ENCODE results near the gene MARCHF6. TPM values are rescaled to one million over a fixed set of nuclear protein-coding genes. Genes with fewer than 3 reads are reported as not detected.

The MARCHF6 gene
- total and polyA plus RNA-seq, 2 of the 8 experiments (the other 6 are each of a cell fraction or from before 2014, with no cell fraction given): 93.1 to 118 TPM

- Histone ChIP-seq H3K23ac (ENCODE audit: insufficient read length) (no peak overlapping the region), H3K4me1 (replicated peaks in 1 of 4; ENCODE audit: control insufficient read depth in 3 of 4, insufficient read depth in 4 of 4, low read length in 3 of 4) (no peaks in the 10 kb centered on the region; a peak in 2 of 7 replicates), H4K91ac (replicated peaks; ENCODE audit: insufficient read length, low read length) (no peak overlapping the region), H3K79me2 (ENCODE audit: control insufficient read depth in 1 of 2, insufficient read depth in 2 of 2, low read length in 2 of 2) (peaks cover 17 to 98% of the 10 kb centered on the region in 2 experiments), H2BK120ac (replicated peaks; ENCODE audit: low read depth, low read length) (no peak overlapping the region), H3K23me2 (ENCODE audit: low read depth, low read length) (no peaks in the 10 kb centered on the region), H4K20me1 (replicated peaks in 1 of 2; ENCODE audit: control insufficient read depth in 1 of 2, insufficient read depth in 2 of 2, low read length in 2 of 2) (peaks cover 6 to 20% of the 10 kb centered on the region in 2 experiments), H3K9ac (replicated peaks in 1 of 4; ENCODE audit: extremely low read depth in 1 of 4, low read depth in 3 of 4, low read length in 3 of 4) (no peak overlapping the region), H3K9me3 (ENCODE audit: insufficient read depth in 2 of 2, low read depth in 1 of 2, low read length in 1 of 2) (no peaks in the 10 kb centered on the region), H3K4me3 (ENCODE audit: extremely low read depth in 1 of 4, insufficient read depth in 2 of 4, low read depth in 3 of 4, low read length in 4 of 4) (no peak overlapping the region), H4K8ac (ENCODE audit: extremely low read depth, insufficient read depth, low read length) (no peak overlapping the region), H3K27me3 (replicated peaks in 1 of 4; ENCODE audit: control insufficient read depth in 3 of 4, extremely low read depth in 1 of 4, insufficient read depth in 3 of 4, low read length in 3 of 4) (no peaks in the 10 kb centered on the region), H4K5ac (ENCODE audit: insufficient read length, low read depth, low read length) (no peak overlapping the region), H3K36me3 (ENCODE audit: control insufficient read depth in 2 of 4, insufficient read depth in 4 of 4, low read length in 3 of 4) (no peaks in the 10 kb centered on the region), H3K56ac (replicated peaks; ENCODE audit: insufficient read length, low read depth, low read length) (no peak overlapping the region), H2BK5ac (ENCODE audit: low read depth, low read length) (no peak overlapping the region), H2BK15ac (ENCODE audit: low read length) (no peak overlapping the region), H2AK5ac (ENCODE audit: low read depth, low read length) (no peak overlapping the region), H3K4ac (replicated peaks; ENCODE audit: insufficient read length, low read depth, low read length) (no peak overlapping the region), H3K18ac (ENCODE audit: extremely low read depth, low read length) (no peak overlapping the region), H2BK20ac (ENCODE audit: low read length) (no peak overlapping the region), H2AFZ (ENCODE audit: low read length) (no peak overlapping the region), H3K27ac (ENCODE audit: low read depth, low read length) (no peak overlapping the region), H3K4me2 (ENCODE audit: insufficient read depth in 1 of 2, low read depth in 2 of 2, low read length in 2 of 2) (no peak overlapping the region), H3K79me1 (ENCODE audit: low read depth, low read length) (peaks cover 12% of the 10 kb centered on the region), H3K14ac (ENCODE audit: insufficient read length) (no peak overlapping the region), H2BK12ac (ENCODE audit: low read depth, low read length) (no peak overlapping the region)
- TF ChIP-seq CTCF (IDR thresholded peaks at IDR 0.05; ENCODE audit: control extremely low read depth in 1 of 3, insufficient read depth in 1 of 3, low read depth in 1 of 3, low read length in 3 of 3) (no peak), GABPA (IDR thresholded peaks at IDR 0.05; ENCODE audit: borderline replicate concordance, insufficient read depth, low read length) (no peak), CTBP2 (IDR thresholded peaks at IDR 0.05; ENCODE audit: borderline replicate concordance, insufficient read depth, insufficient read length, low read length) (no peak), SIN3A (conservative IDR thresholded peaks at IDR 0.05 in 1 of 2, IDR thresholded peaks at IDR 0.05 in 1 of 2; ENCODE audit: low read depth in 1 of 2, low read length in 2 of 2) (no peak), POLR2AphosphoS5 (IDR thresholded peaks at IDR 0.05; ENCODE audit: low read depth, low read length) (no peak), JUND (IDR thresholded peaks at IDR 0.05; ENCODE audit: low read length) (no peak)
- FAIRE-seq (no peak), DNase-seq (ENCODE audit: low read depth in 1 of 2, low spot score in 2 of 2) (no peak)
- WGBS, 2 experiments (ENCODE audit: extremely low coverage in 1 of 2, insufficient coverage in 1 of 2, insufficient read length in 1 of 2, insufficient replicate concordance in 2 of 2, low coverage in 1 of 2, low lambda C conversion rate in 2 of 2, missing lambda C conversion rate in 1 of 2): 87% methylated on average over 1 of the region's 1 CpG; no CpG with 5 or more reads in 1 of the 2 experiments
- ChIA-PET POLR2A (ENCODE audit: partially characterized antibody) (interaction anchor here (0.8 to 3.1 kb wide), 5 partner anchors 8 to 117 kb away, joined by 3 to 13 read pairs (median 4); partner anchors contain the start of genes ATPSCKMT, CCT5 and MARCHF6), CTCF (ENCODE audit: partially characterized antibody) (interaction anchor here (1.6 to 3.7 kb wide), 3 partner anchors 9 to 82 kb away, joined by 6 to 28 read pairs (median 6); no protein-coding TSS in a partner anchor)
These were observed 14.1 kb downstream of the MARCHF6 start for GRCh38 chr5:10367579-10367978.

All from H1 (cell line).